Right lobe of liver (tissue), 4 donors: ENCODE measurements around the gene ELOVL4.

Source experiments
- CTCF ChIP-seq, 4 donors: fragments of 200-600 bp in 3 of 4; fragments of 450-650 bp in 1 of 4; IDR thresholded peaks; one replicate each; pipeline versions ENCODE4 v1.5.1 to v1.8.0; 2016 to 2022; ENCODE audit warnings: antibody characterized with exemption in 4 of 4, mild to moderate bottlenecking in 2 of 4
- POLR2A ChIP-seq: fragments of 450-650 bp; IDR thresholded peaks from one replicate; pipeline ENCODE4 v1.6.1; 2017; ENCODE audit warnings: antibody characterized with exemption, mild to moderate bottlenecking
- donor health status: DM: no; HTN: no; CAD: no.
- donor health status: DM: no; HTN: no; CAD: no.
- donor health status: DM: no; HTN: yes; CAD: no.

- TF ChIP-seq CTCF (IDR thresholded peaks at IDR 0.05) (peak; percentile 54 to 70 (median 62)), POLR2A (no peak)
Observed at GRCh38 chr6:79949233-79949632, 1.9 kb upstream of the ELOVL4 start.
